Thoracic aorta (tissue), 2 donors: ENCODE data around the gene GEN1. TPM values are rescaled to one million over a fixed set of nuclear protein-coding genes. Genes with fewer than 3 reads are reported as not detected.

Experiments
- ATAC-seq: fragments of 150-250 bp; one replicate; pipeline ENCODE4 v1.8.0; 2017; ENCODE audit warnings: low read depth; ENCODE audit not compliant: insufficient number of reproducible peaks, low FRiP score
- DNase-seq: peaks from one replicate; pipeline ENCODE4 v3.0.0-alpha.2; 2020; ENCODE audit warnings: low spot score
- H3K27ac ChIP-seq, 2 donors: fragments of 200-600 bp; sonication (generic); 1 replicate in 1 of 2; 2 replicates in 1 of 2; pipeline ENCODE4 v1.5.1; 2016; ENCODE audit warnings: mild to moderate bottlenecking in 2 of 2, moderate library complexity in 2 of 2
- H3K27me3 ChIP-seq: fragments of 200-600 bp; sonication (generic); replicated peaks from 2 replicates; pipeline ENCODE4 v1.6.0; 2016; ENCODE audit warnings: mild to moderate bottlenecking; ENCODE audit not compliant: insufficient read depth
- H3K36me3 ChIP-seq: fragments of 200-600 bp; sonication (generic); one replicate; pipeline ENCODE4 v1.5.1; 2016
- H3K4me1 ChIP-seq, 2 donors: fragments of 200-600 bp; sonication (generic); 1 replicate in 1 of 2; 2 replicates in 1 of 2; pipeline versions ENCODE4 v1.5.1 to v1.6.0; 2016; ENCODE audit warnings: low read depth in 2 of 2, mild to moderate bottlenecking in 1 of 2; ENCODE audit not compliant: control insufficient read depth in 1 of 2
- H3K4me3 ChIP-seq: fragments of 200-600 bp; sonication (generic); 2 replicates; pipeline ENCODE4 v1.5.1; 2016; ENCODE audit warnings: mild to moderate bottlenecking
- H3K9me3 ChIP-seq: fragments of 200-600 bp; sonication (generic); 2 replicates; pipeline ENCODE4 v1.5.1; 2016
- CTCF ChIP-seq: fragments of 200-600 bp; sonication (generic); IDR thresholded peaks from one replicate; pipeline ENCODE4 v1.5.1; 2019; ENCODE audit warnings: antibody characterized with exemption
- total RNA-seq, 2 donors: library from RNA; depleted of rRNA; stranded (reverse); fragments of >200 nt; gene quantifications; one replicate each; pipeline versions ENCODE4 v1.1.0 to v1.2.3, GENCODE V29; 2016

Gene GEN1
- total RNA-seq, 2 donors from 2014 or later, result 3.7 to 4.9 TPM

- Histone ChIP-seq H3K36me3 (no peaks in the 10 kb centered on the region), H3K9me3 (no peaks in the 10 kb centered on the region), H3K27ac (no peak overlapping the region), H3K27me3 (no peaks in the 10 kb centered on the region), H3K4me3 (no peak overlapping the region), H3K4me1 (no peaks in the 10 kb centered on the region)
- no peak for DNase-seq
- ATAC-seq, result no peak
- TF ChIP-seq CTCF, result no peak
These were observed 46.3 kb downstream of the GEN1 start for GRCh38 chr2:17800219-17800618.

- no peak for TF ChIP-seq CTCF
These were observed 46.9 kb downstream of the GEN1 start for GRCh38 chr2:17800693-17801458.

GRCh38 chr2:17803497-17803896 lies 49.6 kb downstream of the GEN1 start:
- DNase-seq, result no peak
- TF ChIP-seq CTCF, result no peak
- no peaks in the 10 kb centered on the region for H3K4me1 ChIP-seq
- no peaks in the 10 kb centered on the region for H3K27me3 ChIP-seq
- H3K4me3 ChIP-seq, result no peak overlapping the region
- H3K36me3 ChIP-seq, result no peaks in the 10 kb centered on the region
- no peaks in the 10 kb centered on the region for H3K9me3 ChIP-seq
- ATAC-seq, result no peak
- no peak overlapping the region for H3K27ac ChIP-seq

More at GRCh38 chr2:17800693-17801458, 46.9 kb downstream of the GEN1 start:
- Histone ChIP-seq H3K4me1 (no peaks in the 10 kb centered on the region), H3K27me3 (no peaks in the 10 kb centered on the region), H3K36me3 (no peaks in the 10 kb centered on the region), H3K9me3 (no peaks in the 10 kb centered on the region), H3K4me3 (no peak overlapping the region), H3K27ac (no peak overlapping the region)
- DNase-seq, result no peak
- no peak for ATAC-seq

- H3K27me3 ChIP-seq, result no peaks in the 10 kb centered on the region
- H3K36me3 ChIP-seq, result no peaks in the 10 kb centered on the region
- no peak for DNase-seq
- no peak for TF ChIP-seq CTCF
- no peak for ATAC-seq
- H3K27ac ChIP-seq, result no peak overlapping the region
- H3K4me3 ChIP-seq, result no peak overlapping the region
- no peaks in the 10 kb centered on the region for H3K4me1 ChIP-seq
- no peaks in the 10 kb centered on the region for H3K9me3 ChIP-seq
These were observed 50.4 kb downstream of the GEN1 start for GRCh38 chr2:17804358-17804757.

- DNase-seq, result no peak
- no peak for TF ChIP-seq CTCF
- Histone ChIP-seq H3K4me3 (no peak overlapping the region), H3K4me1 (no peaks in the 10 kb centered on the region), H3K27ac (no peak overlapping the region), H3K9me3 (no peaks in the 10 kb centered on the region), H3K27me3 (no peaks in the 10 kb centered on the region), H3K36me3 (no peaks in the 10 kb centered on the region)
- no peak for ATAC-seq
These were observed 51.2 kb downstream of the GEN1 start for GRCh38 chr2:17805166-17805565.
